HCT116 (cell line): ENCODE results near the gene STRIT1. TPM values are rescaled to one million over a fixed set of nuclear protein-coding genes. Genes with fewer than 3 reads are reported as not detected.

ENCODE experiments used
- ATAC-seq: fragments of 200-7000 bp; cut with Tn5 transposase; 2 replicates; pipeline ENCODE4 v1.9.1; 2020; ENCODE audit warnings: mild to moderate bottlenecking, moderate library complexity
- BruUV-seq: library from RNA; stranded (reverse); fragments of 400-500 nt; replicated peaks from 2 replicates; lab custom pipeline; 2021; lab: Mats Ljungman, UMichigan
- CTCF ChIA-PET: fragments of 300-600 bp; sonication (Branson Sonifier 250); formaldehyde crosslinking; loops from one replicate; lab custom pipeline; 2021; ENCODE audit warnings: antibody characterized with exemption; lab: Charles Lee
- POLR2A ChIA-PET: fragments of 300-600, 350-600 bp; sonication (Branson Sonifier 250); formaldehyde crosslinking; loops from one replicate; lab custom pipeline; 2021; ENCODE audit warnings: antibody characterized with exemption; lab: Charles Lee
- RAD21 ChIA-PET, 2 experiments: fragments of 300-600 bp; sonication (Branson Sonifier 250); formaldehyde crosslinking; loops; one replicate each; lab custom pipeline; 2023; ENCODE audit warnings: low total read pairs in 2 of 2; ENCODE audit not compliant: uncharacterized antibody in 2 of 2, unreplicated experiment in 2 of 2, low non-redundant PET in 1 of 2; lab: Charles Lee
- DNase-seq: peaks from one replicate; pipeline ENCODE4 v3.0.0-alpha.2; 2010; ENCODE audit warnings: low read depth, low spot score
- H2AFZ ChIP-seq: fragments of 200-600 bp; shearing (Covaris generic), sonication (generic); 2 replicates; pipeline ENCODE4 v1.6.1; 2017; ENCODE audit warnings: low read depth, mixed run types, mixed read lengths, antibody characterized with exemption, low read length; ENCODE audit not compliant: poor library complexity, severe bottlenecking
- H3K27ac ChIP-seq: 2 replicates; pipeline ENCODE4 v1.5.1; 2012; ENCODE audit warnings: low read depth, low read length
- H3K27me3 ChIP-seq: fragments of 200-600 bp; sonication (generic); 2 replicates; pipeline ENCODE4 v1.6.1; 2016; ENCODE audit warnings: mixed run types, low read length, mixed read lengths; ENCODE audit not compliant: insufficient read depth
- H3K36me3 ChIP-seq, 2 experiments: fragments of 200-500 bp in 1 of 2; fragments of 200-600 bp in 1 of 2; sonication (Bioruptor generic) in 1 of 2; sonication (generic) in 1 of 2; 2 replicates each; pipeline versions ENCODE4 v1.5.1 to v1.6.1; 2014 to 2016; ENCODE audit warnings: low read length in 2 of 2, inconsistent platforms in 1 of 2, mixed read lengths in 1 of 2, mixed run types in 1 of 2; ENCODE audit not compliant: insufficient read depth in 2 of 2, control insufficient read depth in 1 of 2
- H3K4me1 ChIP-seq, 2 experiments: fragments of 200-600 bp in 1 of 2; sonication (generic) in 1 of 2; 2 replicates each; pipeline versions ENCODE4 v1.5.1 to v1.6.1; 2012 to 2017; ENCODE audit warnings: low read length in 2 of 2, inconsistent platforms in 1 of 2, mild to moderate bottlenecking in 1 of 2, mixed read lengths in 1 of 2, mixed run types in 1 of 2, moderate library complexity in 1 of 2; ENCODE audit not compliant: insufficient read depth in 2 of 2, control insufficient read depth in 1 of 2
- H3K4me2 ChIP-seq: fragments of 200-600 bp; sonication (generic); 2 replicates; pipeline ENCODE4 v1.6.1; 2017; ENCODE audit warnings: mixed run types, low read length, mixed read lengths
- H3K4me3 ChIP-seq, 2 experiments: fragments of 200-600 bp in 1 of 2; sonication (generic) in 1 of 2; replicated peaks in 1 of 2; 2 replicates each; pipeline ENCODE4 v1.5.1; 2011 to 2016; ENCODE audit warnings: low read length in 2 of 2, control low read depth in 1 of 2, low read depth in 1 of 2, mild to moderate bottlenecking in 1 of 2, mixed read lengths in 1 of 2, mixed run types in 1 of 2
- H3K79me2 ChIP-seq: fragments of 200-600 bp; sonication (generic); 2 replicates; pipeline ENCODE4 v1.6.1; 2017; ENCODE audit warnings: mild to moderate bottlenecking, mixed run types, low read length, moderate library complexity, mixed read lengths; ENCODE audit not compliant: insufficient read depth
- H3K9ac ChIP-seq: fragments of 200-600 bp; sonication (generic); 2 replicates; pipeline ENCODE4 v1.6.1; 2016; ENCODE audit warnings: low read length, mixed read lengths
- H3K9me2 ChIP-seq: fragments of 200-600 bp; sonication (generic), shearing (Covaris generic); 2 replicates; pipeline ENCODE4 v1.6.1; 2017; ENCODE audit warnings: mixed run types, mild to moderate bottlenecking, moderate library complexity; ENCODE audit not compliant: insufficient read depth
- H3K9me3 ChIP-seq, 2 experiments: fragments of 200-500 bp in 1 of 2; fragments of 200-600 bp in 1 of 2; sonication (Bioruptor generic) in 1 of 2; sonication (generic) in 1 of 2; 2 replicates each; pipeline ENCODE4 v1.6.1; 2014 to 2017; ENCODE audit warnings: low read length in 2 of 2, mixed read lengths in 2 of 2, inconsistent platforms in 1 of 2, low read depth in 1 of 2, mild to moderate bottlenecking in 1 of 2, mixed run types in 1 of 2, moderate library complexity in 1 of 2; ENCODE audit not compliant: control insufficient read depth in 1 of 2, insufficient read depth in 1 of 2
- H4K20me1 ChIP-seq: fragments of 200-600 bp; sonication (generic), shearing (Covaris generic); 2 replicates; pipeline ENCODE4 v1.6.1; 2017; ENCODE audit warnings: mixed run types, mild to moderate bottlenecking, moderate library complexity; ENCODE audit not compliant: insufficient read depth
- CBX3 ChIP-seq: IDR thresholded peaks from 2 replicates; pipeline ENCODE4 v1.6.1; 2012; ENCODE audit warnings: low read depth
- CEBPB ChIP-seq: IDR thresholded peaks from 2 replicates; pipeline ENCODE4 v1.6.1; 2012; ENCODE audit warnings: low read depth
- ELF1 ChIP-seq: IDR thresholded peaks from 2 replicates; pipeline ENCODE4 v1.6.1; 2012; ENCODE audit warnings: low read depth, borderline replicate concordance
- FOSL1 ChIP-seq: IDR thresholded peaks from 2 replicates; pipeline ENCODE4 v1.6.1; 2012; ENCODE audit warnings: low read depth
- JUND ChIP-seq: IDR thresholded peaks from 2 replicates; pipeline ENCODE4 v1.6.1; 2012
- POLR2A ChIP-seq: IDR thresholded peaks from 2 replicates; pipeline ENCODE4 v1.7.0; 2011; ENCODE audit warnings: borderline replicate concordance; ENCODE audit not compliant: insufficient read depth, insufficient read length; ENCODE audit errors: extremely low read depth
- POLR2AphosphoS5 ChIP-seq: IDR thresholded peaks from 2 replicates; pipeline ENCODE4 v1.6.1; 2011; ENCODE audit warnings: mild to moderate bottlenecking, low read depth, low read length, moderate library complexity
- YY1 ChIP-seq: IDR thresholded peaks from 2 replicates; pipeline ENCODE4 v1.6.1; 2011; ENCODE audit warnings: low read length, low read depth, moderate library complexity, mild to moderate bottlenecking; ENCODE audit not compliant: insufficient replicate concordance; ENCODE audit errors: extremely low read depth
- intact Hi-C: fragments of 100-400 bp; cut with micrococcal nuclease; formaldehyde crosslinking; loops from 2 replicates; pipeline ENCODE4 v1.10.0; 2022
- total RNA-seq: library from RNA; stranded (reverse); gene quantifications from one replicate; pipeline ENCODE4 v1.2.1, GENCODE V29; 2021; ENCODE audit not compliant: unreplicated experiment
- TF ChIP-seq, protein P1 (sequence below): IDR thresholded peaks from 2 replicates; pipeline ENCODE4 v1.6.1; 2011; ENCODE audit warnings: mild to moderate bottlenecking, low read length, moderate library complexity; ENCODE audit not compliant: insufficient replicate concordance; ENCODE audit errors: extremely low read depth
- TF ChIP-seq, protein P2 (sequence below), 3 experiments: fragments of 200-600 bp in 1 of 3; sonication (generic) in 1 of 3; IDR thresholded peaks in 2 of 3; conservative IDR thresholded peaks in 1 of 3; 2 replicates each; pipeline ENCODE4 v1.5.1; 2012 to 2017; ENCODE audit warnings: low read depth in 2 of 3, low read length in 2 of 3, antibody characterized with exemption in 1 of 3, borderline replicate concordance in 1 of 3, control low read depth in 1 of 3, mild to moderate bottlenecking in 1 of 3, mixed read lengths in 1 of 3, mixed run types in 1 of 3, moderate library complexity in 1 of 3; ENCODE audit not compliant: insufficient read depth in 1 of 3

The STRIT1 gene
- total RNA-seq, 1 experiment from 2014 or later = not detected

DNA sequence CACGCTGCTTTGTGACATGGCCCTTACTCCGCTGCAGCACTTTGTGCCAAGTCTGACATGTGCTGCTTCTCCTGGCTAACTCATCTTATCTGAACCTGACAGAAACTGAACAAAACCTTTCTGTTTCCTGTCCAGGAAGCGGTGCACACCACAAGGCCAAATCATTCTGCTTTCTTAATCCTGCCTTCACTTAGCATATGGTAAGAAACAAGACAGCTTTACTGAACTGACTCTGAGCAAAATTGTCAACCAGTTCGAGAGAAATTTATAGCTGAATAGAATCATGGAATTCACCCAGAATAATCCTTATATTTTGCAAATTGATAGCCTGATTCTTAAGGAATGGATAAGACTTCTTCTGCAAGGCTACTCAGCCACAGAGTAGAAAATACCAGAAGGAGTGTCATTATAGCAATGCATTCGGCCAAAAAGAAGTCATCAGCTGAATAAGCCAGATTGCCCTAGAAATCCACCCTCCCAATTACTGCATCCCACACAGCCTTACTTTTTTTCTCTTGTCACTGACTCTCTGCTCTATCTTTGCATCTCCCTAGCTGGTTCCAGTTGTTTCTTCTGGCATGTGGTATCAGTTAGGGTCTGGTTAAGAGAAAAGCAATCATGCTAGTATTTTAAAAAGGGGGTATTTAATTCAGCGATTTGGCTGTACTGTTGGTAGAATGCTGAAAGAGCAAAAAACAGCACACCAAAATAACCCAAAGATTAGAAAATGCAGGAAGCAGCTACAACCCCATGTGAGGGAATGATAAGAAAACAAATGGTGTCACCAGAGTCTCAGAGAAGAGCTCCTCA lies 41.6 kb upstream of the STRIT1 start:
- no peaks in the 10 kb centered on the region for H3K9me3 ChIP-seq
- no peak overlapping the region for H3K9ac ChIP-seq
- no peaks in the 10 kb centered on the region for H4K20me1 ChIP-seq
- CTCF ChIA-PET = interaction anchor here (1.1 kb wide), 1 partner anchor 11 kb away, joined by 3 read pairs; no protein-coding TSS in a partner anchor
- H3K36me3 ChIP-seq = no peaks in the 10 kb centered on the region
- ATAC-seq (no peak), DNase-seq (no peak)
- H3K4me3 ChIP-seq = no peak overlapping the region
- no peak overlapping the region for H2AFZ ChIP-seq
- H3K79me2 ChIP-seq = no peaks in the 10 kb centered on the region
- no peak overlapping the region for H3K4me2 ChIP-seq
- POLR2A ChIA-PET = no interaction called here
- intact Hi-C loops = no loop called here
- RAD21 ChIA-PET = no interaction called here
- H3K27ac ChIP-seq = no peak overlapping the region
- no peak for TF ChIP-seq FOSL1
- no peak for TF ChIP-seq CEBPB
- TF ChIP-seq CBX3 = no peak
- no peak for TF ChIP-seq ELF1
- no peaks in the 10 kb centered on the region for H3K27me3 ChIP-seq
- H3K4me1 ChIP-seq = no peaks in the 10 kb centered on the region
- no peaks in the 10 kb centered on the region for H3K9me2 ChIP-seq
- BruUV-seq = no TSS peak

DNA sequence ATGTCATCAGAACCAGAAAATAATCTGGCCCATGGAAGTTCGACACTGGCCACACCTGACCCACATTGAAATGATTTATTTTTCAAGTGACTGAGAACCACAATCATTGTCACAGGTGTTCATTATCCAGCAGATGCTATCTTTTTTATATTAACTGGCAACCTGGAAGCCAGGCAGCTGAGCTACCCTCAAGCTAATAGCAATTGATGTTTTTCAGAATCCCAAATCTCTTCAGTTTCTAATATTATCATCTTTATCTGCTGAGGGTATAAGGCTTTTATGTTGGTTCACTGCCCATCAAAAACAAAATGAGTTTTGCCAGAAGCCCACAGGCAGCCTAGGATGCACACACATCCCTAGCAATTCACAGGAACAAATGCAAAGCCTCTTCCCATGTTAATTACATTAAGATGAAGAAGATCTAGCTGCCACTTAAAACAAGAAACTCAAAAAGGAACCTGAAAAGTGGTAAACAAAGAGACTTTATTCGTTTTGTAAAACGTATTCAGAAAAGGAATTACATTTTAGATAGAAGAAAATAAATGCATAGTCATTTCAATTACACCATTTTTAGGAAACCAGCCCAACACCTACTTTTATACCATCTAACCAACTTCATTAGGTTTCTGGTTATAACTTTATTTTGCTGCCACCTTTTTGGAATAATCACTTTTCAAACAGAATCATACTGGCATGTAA lies 40.9 kb upstream of the STRIT1 start:
- Histone ChIP-seq H2AFZ (no peak overlapping the region), H3K4me1 (no peaks in the 10 kb centered on the region), H3K79me2 (no peaks in the 10 kb centered on the region), H3K27ac (no peak overlapping the region), H3K27me3 (no peaks in the 10 kb centered on the region), H3K4me2 (no peak overlapping the region), H3K9ac (no peak overlapping the region), H3K36me3 (no peaks in the 10 kb centered on the region), H3K4me3 (no peak overlapping the region), H4K20me1 (no peaks in the 10 kb centered on the region), H3K9me3 (no peaks in the 10 kb centered on the region), H3K9me2 (no peaks in the 10 kb centered on the region)
- RAD21 ChIA-PET = no interaction called here
- ATAC-seq (no peak), DNase-seq (no peak)
- intact Hi-C loops = no loop called here
- POLR2A ChIA-PET = no interaction called here
- CTCF ChIA-PET = no interaction called here
- BruUV-seq = no TSS peak
- TF ChIP-seq JUND (no peak), ELF1 (no peak), POLR2A (no peak), POLR2AphosphoS5 (no peak), YY1 (no peak)
- TF ChIP-seq, protein P1, sequence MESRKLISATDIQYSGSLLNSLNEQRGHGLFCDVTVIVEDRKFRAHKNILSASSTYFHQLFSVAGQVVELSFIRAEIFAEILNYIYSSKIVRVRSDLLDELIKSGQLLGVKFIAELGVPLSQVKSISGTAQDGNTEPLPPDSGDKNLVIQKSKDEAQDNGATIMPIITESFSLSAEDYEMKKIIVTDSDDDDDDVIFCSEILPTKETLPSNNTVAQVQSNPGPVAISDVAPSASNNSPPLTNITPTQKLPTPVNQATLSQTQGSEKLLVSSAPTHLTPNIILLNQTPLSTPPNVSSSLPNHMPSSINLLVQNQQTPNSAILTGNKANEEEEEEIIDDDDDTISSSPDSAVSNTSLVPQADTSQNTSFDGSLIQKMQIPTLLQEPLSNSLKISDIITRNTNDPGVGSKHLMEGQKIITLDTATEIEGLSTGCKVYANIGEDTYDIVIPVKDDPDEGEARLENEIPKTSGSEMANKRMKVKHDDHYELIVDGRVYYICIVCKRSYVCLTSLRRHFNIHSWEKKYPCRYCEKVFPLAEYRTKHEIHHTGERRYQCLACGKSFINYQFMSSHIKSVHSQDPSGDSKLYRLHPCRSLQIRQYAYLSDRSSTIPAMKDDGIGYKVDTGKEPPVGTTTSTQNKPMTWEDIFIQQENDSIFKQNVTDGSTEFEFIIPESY = no peak
- TF ChIP-seq, protein P2, sequence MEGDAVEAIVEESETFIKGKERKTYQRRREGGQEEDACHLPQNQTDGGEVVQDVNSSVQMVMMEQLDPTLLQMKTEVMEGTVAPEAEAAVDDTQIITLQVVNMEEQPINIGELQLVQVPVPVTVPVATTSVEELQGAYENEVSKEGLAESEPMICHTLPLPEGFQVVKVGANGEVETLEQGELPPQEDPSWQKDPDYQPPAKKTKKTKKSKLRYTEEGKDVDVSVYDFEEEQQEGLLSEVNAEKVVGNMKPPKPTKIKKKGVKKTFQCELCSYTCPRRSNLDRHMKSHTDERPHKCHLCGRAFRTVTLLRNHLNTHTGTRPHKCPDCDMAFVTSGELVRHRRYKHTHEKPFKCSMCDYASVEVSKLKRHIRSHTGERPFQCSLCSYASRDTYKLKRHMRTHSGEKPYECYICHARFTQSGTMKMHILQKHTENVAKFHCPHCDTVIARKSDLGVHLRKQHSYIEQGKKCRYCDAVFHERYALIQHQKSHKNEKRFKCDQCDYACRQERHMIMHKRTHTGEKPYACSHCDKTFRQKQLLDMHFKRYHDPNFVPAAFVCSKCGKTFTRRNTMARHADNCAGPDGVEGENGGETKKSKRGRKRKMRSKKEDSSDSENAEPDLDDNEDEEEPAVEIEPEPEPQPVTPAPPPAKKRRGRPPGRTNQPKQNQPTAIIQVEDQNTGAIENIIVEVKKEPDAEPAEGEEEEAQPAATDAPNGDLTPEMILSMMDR (IDR thresholded peaks at IDR 0.05 in 2 of 3, conservative IDR thresholded peaks at IDR 0.05 in 1 of 3; ENCODE audit: borderline replicate concordance in 1 of 3, insufficient read depth in 1 of 3, low read depth in 2 of 3, low read length in 2 of 3) = no peak
